Gastroesophageal sphincter (tissue), 4 donors: ENCODE data around the gene GBE1. TPM values are rescaled to one million over a fixed set of nuclear protein-coding genes. Genes with fewer than 3 reads are reported as not detected.

Source experiments
- ATAC-seq: fragments of 150-250 bp; one replicate; pipeline ENCODE4 v1.9.1; 2016; ENCODE audit warnings: mild to moderate bottlenecking, moderate library complexity
- H3K27ac ChIP-seq, 4 donors: fragments of 200-600 bp; sonication (generic) in 3 of 4; 1 replicate in 3 of 4; 2 replicates in 1 of 4; pipeline ENCODE4 v1.5.1; 2016 to 2019
- H3K27me3 ChIP-seq: fragments of 200-600 bp; sonication (generic); one replicate; pipeline ENCODE4 v1.5.1; 2019
- H3K36me3 ChIP-seq, 2 donors: fragments of 200-600 bp; sonication (generic); one replicate each; pipeline ENCODE4 v1.5.1; 2019; ENCODE audit warnings: control low read depth in 1 of 2
- H3K4me1 ChIP-seq, 3 donors: fragments of 200-600 bp; sonication (generic); 1 replicate in 2 of 3; 2 replicates in 1 of 3; pipeline ENCODE4 v1.5.1; 2016 to 2019; ENCODE audit warnings: control low read depth in 2 of 3
- H3K4me3 ChIP-seq, 2 donors: fragments of 200-600 bp; sonication (generic); one replicate each; pipeline ENCODE4 v1.5.1; 2019; ENCODE audit warnings: mild to moderate bottlenecking in 1 of 2, moderate library complexity in 1 of 2
- H3K9me3 ChIP-seq, 3 donors: fragments of 200-600 bp; sonication (generic); one replicate each; pipeline ENCODE4 v1.5.1; 2017 to 2019; ENCODE audit warnings: control low read depth in 2 of 3
- CTCF ChIP-seq, 4 experiments: fragments of 200-600 bp in 2 of 4; fragments of 450-650 bp in 2 of 4; sonication (generic) in 1 of 4; IDR thresholded peaks; one replicate each; pipeline ENCODE4 v1.5.1; 2017 to 2019; ENCODE audit warnings: antibody characterized with exemption in 4 of 4, mild to moderate bottlenecking in 2 of 4, moderate library complexity in 2 of 4
- EP300 ChIP-seq: sonication (generic); formaldehyde crosslinking; IDR thresholded peaks from one replicate; pipeline ENCODE4 v1.6.1; 2017; ENCODE audit warnings: antibody characterized with exemption, mild to moderate bottlenecking
- POLR2A ChIP-seq, 2 donors: fragments of 450-650 bp; IDR thresholded peaks; one replicate each; pipeline ENCODE4 v1.6.1; 2017; ENCODE audit warnings: antibody characterized with exemption in 2 of 2, mild to moderate bottlenecking in 2 of 2, moderate library complexity in 1 of 2
- POLR2AphosphoS5 ChIP-seq: sonication (generic); formaldehyde crosslinking; IDR thresholded peaks from one replicate; pipeline ENCODE4 v1.6.1; 2017; ENCODE audit warnings: antibody characterized with exemption
- WGBS, 2 donors: methylation state at CpG; one replicate each; pipeline ENCODE4 v1.1.5; 2018; ENCODE audit warnings: low coverage in 1 of 2; 5-methylcytosine and 5-hydroxymethylcytosine counted together
- total RNA-seq, 4 donors: library from RNA; depleted of rRNA; stranded (reverse); fragments of >200 nt; gene quantifications; one replicate each; pipeline ENCODE4 v1.1.0, GENCODE V29; 2016

Gene GBE1
- total RNA-seq, 4 donors from 2014 or later, result 23.3 to 59.4 (median 27.2) TPM

DNA sequence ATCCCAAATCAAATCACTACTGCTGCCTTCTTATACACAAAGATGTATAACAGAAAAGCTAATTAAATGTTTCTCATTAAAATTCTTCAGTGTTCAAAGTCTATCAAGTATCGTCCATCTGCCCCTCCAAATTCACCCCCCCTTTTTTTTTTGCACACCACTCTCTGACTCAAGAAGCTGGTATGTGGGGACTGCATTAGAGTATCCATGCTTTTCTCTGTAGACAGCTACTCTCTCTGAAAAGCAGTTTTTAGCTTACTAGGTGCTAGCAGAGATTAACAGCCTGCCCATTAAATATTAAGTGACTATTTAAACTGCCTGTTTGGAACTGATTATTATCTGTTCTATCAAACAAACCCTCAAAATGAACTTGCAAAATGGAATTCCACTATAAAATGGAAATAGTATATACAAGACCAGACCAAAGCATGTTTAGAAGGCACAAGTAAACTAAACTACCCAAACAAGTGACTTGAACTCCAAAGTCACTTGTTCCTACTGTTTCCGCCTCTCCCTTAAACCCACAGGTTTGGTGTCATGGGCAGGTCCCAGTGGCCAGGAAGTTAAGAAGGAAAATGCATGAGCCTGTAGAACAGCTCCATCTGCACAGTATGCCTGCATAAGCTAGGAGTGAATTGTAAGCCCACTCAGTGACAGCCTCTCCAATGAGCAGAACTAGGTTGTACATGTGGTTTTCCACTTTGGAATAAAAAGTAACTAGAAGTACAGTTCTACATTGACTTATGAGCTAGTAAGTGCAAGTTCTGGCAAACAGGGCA, 32.5 kb downstream of the GBE1 start:
- H3K36me3 ChIP-seq, result no peaks in the 10 kb centered on the region
- no peaks in the 10 kb centered on the region for H3K27me3 ChIP-seq
- H3K4me3 ChIP-seq, result no peak overlapping the region
- H3K9me3 ChIP-seq, result no peaks in the 10 kb centered on the region
- 73 to 79% methylated on average over 1 to 2 of the region's 2 CpGs for WGBS, 2 donors
- ATAC-seq, result no peak
- H3K4me1 ChIP-seq, result peaks cover 0 to 8% (median 0%) of the 10 kb centered on the region in 3 donors
- no peak overlapping the region for H3K27ac ChIP-seq
- TF ChIP-seq POLR2AphosphoS5 (no peak), EP300 (no peak), CTCF (IDR thresholded peaks at IDR 0.05) (no peak), POLR2A (IDR thresholded peaks at IDR 0.05) (no peak)

DNA sequence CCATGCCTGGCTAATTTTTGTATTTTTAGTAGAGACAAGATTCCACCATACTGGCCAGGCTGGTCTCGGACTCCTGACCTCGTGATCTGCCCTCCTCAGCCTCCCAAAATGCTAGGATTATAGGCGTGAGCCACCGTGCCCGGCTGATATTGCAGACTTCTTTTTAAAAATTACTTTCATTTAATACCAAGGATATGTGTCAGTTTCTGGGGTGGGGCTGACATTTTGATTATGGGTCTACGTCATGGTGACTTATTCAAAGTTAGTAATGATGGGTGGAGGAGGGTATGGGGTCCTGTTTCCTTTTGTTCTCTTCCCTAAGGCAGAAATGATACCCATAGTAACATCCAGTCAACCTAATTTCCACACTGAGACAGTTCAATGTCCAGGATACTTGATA, 34.7 kb downstream of the GBE1 start:
- no peaks in the 10 kb centered on the region for H3K9me3 ChIP-seq
- 90 to 93% methylated on average over 6 of the region's 6 CpGs for WGBS, 2 donors

GRCh38 chr3:81726132-81726531, 35.3 kb downstream of the GBE1 start:
- no peak for TF ChIP-seq POLR2AphosphoS5
- TF ChIP-seq POLR2A (IDR thresholded peaks at IDR 0.05), result no peak
- TF ChIP-seq CTCF (IDR thresholded peaks at IDR 0.05), result no peak
- no peak for TF ChIP-seq EP300
- no peaks in the 10 kb centered on the region for H3K27me3 ChIP-seq
- H3K27ac ChIP-seq, result no peak overlapping the region
- 60 to 69% methylated on average over 1 to 2 of the region's 2 CpGs for WGBS, 2 donors
- no peaks in the 10 kb centered on the region for H3K9me3 ChIP-seq
- H3K4me3 ChIP-seq, result no peak overlapping the region
- no peaks in the 10 kb centered on the region for H3K36me3 ChIP-seq
- peaks cover 0 to 8% (median 0%) of the 10 kb centered on the region in 3 donors for H3K4me1 ChIP-seq
- ATAC-seq, result no peak

More for the DNA sequence above, 34.7 kb downstream of the GBE1 start:
- H3K4me1 ChIP-seq, result peaks cover 0 to 8% (median 0%) of the 10 kb centered on the region in 3 donors
- no peak overlapping the region for H3K4me3 ChIP-seq
- no peaks in the 10 kb centered on the region for H3K36me3 ChIP-seq
- no peak for TF ChIP-seq EP300
- TF ChIP-seq CTCF (IDR thresholded peaks at IDR 0.05), result no peak
- no peak for TF ChIP-seq POLR2A (IDR thresholded peaks at IDR 0.05)
- TF ChIP-seq POLR2AphosphoS5, result no peak
- no peaks in the 10 kb centered on the region for H3K27me3 ChIP-seq
- no peak overlapping the region for H3K27ac ChIP-seq
- ATAC-seq, result no peak

DNA sequence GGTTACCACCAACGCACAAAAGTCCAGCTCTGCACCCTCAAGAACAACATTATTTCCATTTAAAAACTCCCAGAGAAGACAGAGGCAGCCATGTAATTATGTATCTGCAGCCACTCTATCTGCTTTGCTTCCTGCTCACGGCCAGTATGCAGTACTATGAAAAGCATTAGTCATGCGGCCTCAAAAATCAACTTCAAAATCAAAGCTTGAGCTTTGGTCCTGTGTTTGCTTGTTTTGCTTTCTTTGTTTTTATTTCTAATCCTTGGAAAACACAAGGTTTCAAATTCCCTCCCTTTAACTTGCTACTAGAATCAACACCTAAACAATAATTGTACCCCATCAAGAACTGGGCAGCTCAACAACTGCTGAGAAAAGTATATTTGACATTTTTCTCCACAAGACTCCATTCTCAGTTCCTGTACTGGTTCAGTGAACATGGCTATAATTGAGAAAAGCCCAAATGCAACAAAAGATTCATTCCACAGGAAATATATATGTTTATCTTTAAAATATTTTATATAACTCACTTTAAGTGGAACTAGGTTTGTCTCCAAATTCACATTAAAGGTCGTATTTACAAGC, 37.6 kb downstream of the GBE1 start:
- H3K27ac ChIP-seq, result no peak overlapping the region
- H3K27me3 ChIP-seq, result no peaks in the 10 kb centered on the region
- no peak for ATAC-seq
- no peaks in the 10 kb centered on the region for H3K9me3 ChIP-seq
- no peaks in the 10 kb centered on the region for H3K36me3 ChIP-seq
- H3K4me3 ChIP-seq, result no peak overlapping the region
- WGBS, 2 donors, result 74 to 77% methylated on average over 4 of the region's 4 CpGs
- H3K4me1 ChIP-seq, result peaks cover 0 to 3% (median 0%) of the 10 kb centered on the region in 3 donors
- TF ChIP-seq POLR2A (IDR thresholded peaks at IDR 0.05), result no peak
- TF ChIP-seq POLR2AphosphoS5, result no peak
- no peak for TF ChIP-seq CTCF (IDR thresholded peaks at IDR 0.05)
- TF ChIP-seq EP300, result no peak

- TF ChIP-seq EP300, result no peak
- no peaks in the 10 kb centered on the region for H3K36me3 ChIP-seq
- peaks cover 0 to 4% (median 0%) of the 10 kb centered on the region in 3 donors for H3K4me1 ChIP-seq
- ATAC-seq, result no peak
- 90 to 100% methylated on average over 1 of the region's 1 CpG for whole genome bisulfite sequencing, 2 donors
- no peak overlapping the region for H3K27ac ChIP-seq
- H3K27me3 ChIP-seq, result no peaks in the 10 kb centered on the region
- no peak overlapping the region for H3K4me3 ChIP-seq
- no peaks in the 10 kb centered on the region for H3K9me3 ChIP-seq
These were observed 43.1 kb downstream of the GBE1 start for GRCh38 chr3:81718311-81718710.
